Measurements from ENCODE around the gene PPP1R14C. TPM values are rescaled to one million over a fixed set of nuclear protein-coding genes. Genes with fewer than 3 reads are reported as not detected.

PPP1R14C gene
- total RNA-seq, 2 donors from 2014 or later, result 94.9 to 114 TPM

GRCh38 chr6:150204705-150205472, 62.0 kb downstream of the PPP1R14C start:
- peak; percentile 13 to 36 for ATAC-seq
- DNase-seq, result peak; percentile 28
- intact Hi-C loops (cut with DNase I), result no loop called here

GRCh38 chr6:150207931-150208570, 65.2 kb downstream of the PPP1R14C start:
- ATAC-seq (no peak), DNase-seq (no peak)
- intact Hi-C loops (cut with DNase I), result no loop called here

GRCh38 chr6:150208611-150209352, 65.9 kb downstream of the PPP1R14C start:
- DNase-seq (no peak), ATAC-seq (peak in 1 of 2 donors; percentile 39)
- intact Hi-C loops (cut with DNase I), result no loop called here

GRCh38 chr6:150209415-150209814, 66.6 kb downstream of the PPP1R14C start:
- intact Hi-C loops (cut with DNase I), result no loop called here
- DNase-seq (no peak), ATAC-seq (no peak)

GRCh38 chr6:150211700-150212511, 69.1 kb downstream of the PPP1R14C start:
- DNase-seq, result no peak
- ATAC-seq, result no peak
- intact Hi-C loops (cut with DNase I), result no loop called here

- ATAC-seq (no peak), DNase-seq (no peak)
- intact Hi-C loops (cut with DNase I), result no loop called here
These were observed 69.9 kb downstream of the PPP1R14C start for GRCh38 chr6:150212778-150213177.

GRCh38 chr6:150213301-150213700, 70.5 kb downstream of the PPP1R14C start:
- intact Hi-C loops (cut with DNase I), result no loop called here
- no peak for DNase-seq
- no peak for ATAC-seq

- no peak for DNase-seq
- intact Hi-C loops (cut with DNase I), result no loop called here
- ATAC-seq, result no peak
These were observed 71.5 kb downstream of the PPP1R14C start for GRCh38 chr6:150214310-150214709.

- no peak for ATAC-seq
- intact Hi-C loops (cut with DNase I), result no loop called here
- DNase-seq, result no peak
These were observed 78.0 kb downstream of the PPP1R14C start for GRCh38 chr6:150220634-150221551.

GRCh38 chr6:150224820-150225219, 82.0 kb downstream of the PPP1R14C start:
- intact Hi-C loops (cut with DNase I), result no loop called here
- DNase-seq, result no peak
- no peak for ATAC-seq

- ATAC-seq (no peak), DNase-seq (no peak)
- intact Hi-C loops (cut with DNase I), result no loop called here
These were observed 84.4 kb downstream of the PPP1R14C start for GRCh38 chr6:150227281-150227680.

- DNase-seq (no peak), ATAC-seq (peak; percentile 41 to 56)
- intact Hi-C loops (cut with DNase I), result no loop called here
These were observed 85.4 kb downstream of the PPP1R14C start for GRCh38 chr6:150228072-150228733.

- intact Hi-C loops (cut with DNase I), result no loop called here
- peak in 1 of 2 donors; percentile 32 for ATAC-seq
- DNase-seq, result no peak
These were observed 86.8 kb downstream of the PPP1R14C start for GRCh38 chr6:150229436-150230163.

- intact Hi-C loops (cut with DNase I), result no loop called here
- no peak for ATAC-seq
- DNase-seq, result no peak
These were observed 87.3 kb downstream of the PPP1R14C start for GRCh38 chr6:150230164-150230561.

GRCh38 chr6:150230832-150231524, 88.1 kb downstream of the PPP1R14C start:
- intact Hi-C loops (cut with DNase I), result no loop called here
- ATAC-seq (peak in 1 of 2 donors; percentile 38), DNase-seq (no peak)

GRCh38 chr6:150231525-150231850, 88.6 kb downstream of the PPP1R14C start:
- no peak for DNase-seq
- intact Hi-C loops (cut with DNase I), result no loop called here
- no peak for ATAC-seq

- no peak for ATAC-seq
- DNase-seq, result no peak
- intact Hi-C loops (cut with DNase I), result no loop called here
These were observed 91.0 kb downstream of the PPP1R14C start for GRCh38 chr6:150233843-150234269.

All from left cardiac atrium (tissue), 4 donors.